HepG2 (cell line): ENCODE results near the gene CRKL. TPM values are rescaled to one million over a fixed set of nuclear protein-coding genes. Genes with fewer than 3 reads are reported as not detected.

Source experiments
- AGO1 ChIP-seq: fragments of 200-400 bp; formaldehyde crosslinking; IDR thresholded peaks from 2 replicates; pipeline ENCODE4 v1.6.1; 2017; ENCODE audit warnings: mild to moderate bottlenecking, low read depth, low read length, moderate library complexity; ENCODE audit not compliant: poor library complexity, severe bottlenecking
- ELF4 ChIP-seq: sonication (generic); formaldehyde crosslinking; IDR thresholded peaks from 2 replicates; pipeline ENCODE4 v1.5.0; 2020; ENCODE audit warnings: missing genetic modification reagents, mild to moderate bottlenecking, moderate library complexity, borderline replicate concordance
- EP300 ChIP-seq, 3 experiments: sonication (generic) in 1 of 3; formaldehyde crosslinking in 1 of 3; IDR thresholded peaks; 2 replicates each; pipeline versions ENCODE4 v1.5.1 to v1.6.1; 2011 to 2020; ENCODE audit warnings: low read depth in 2 of 3, low read length in 2 of 3, borderline replicate concordance in 1 of 3, improper control_type of control experiment in 1 of 3, mild to moderate bottlenecking in 1 of 3, missing genetic modification reagents in 1 of 3, moderate library complexity in 1 of 3
- FOXA3 ChIP-seq: IDR thresholded peaks from 2 replicates; pipeline ENCODE4 v1.6.1; 2016; ENCODE audit warnings: missing genetic modification reagents, missing compliant biosample characterization
- GABPA ChIP-seq, 2 experiments: IDR thresholded peaks; 2 replicates each; pipeline ENCODE4 v1.6.1; 2011 to 2016; ENCODE audit warnings: low read depth in 2 of 2, low read length in 1 of 2, missing biosample characterization in 1 of 2, missing genetic modification characterization in 1 of 2
- GABPB1 ChIP-seq: IDR thresholded peaks from 2 replicates; pipeline ENCODE4 v1.6.1; 2016; ENCODE audit warnings: mild to moderate bottlenecking, missing genetic modification reagents, moderate library complexity, missing compliant biosample characterization
- HNRNPLL ChIP-seq: fragments of 200-400 bp; formaldehyde crosslinking; IDR thresholded peaks from 2 replicates; pipeline ENCODE4 v1.6.1; 2017; ENCODE audit warnings: mild to moderate bottlenecking, low read depth, low read length; ENCODE audit not compliant: poor library complexity, severe bottlenecking
- KMT2A ChIP-seq: sonication (generic); formaldehyde crosslinking; IDR thresholded peaks from 2 replicates; pipeline ENCODE4 v1.4.0; 2020; ENCODE audit warnings: missing genetic modification reagents
- MEIS2 ChIP-seq: sonication (generic); formaldehyde crosslinking; IDR thresholded peaks from 2 replicates; pipeline ENCODE4 v1.9.0; 2021; ENCODE audit warnings: mild to moderate bottlenecking, missing genetic modification reagents
- NFE2 ChIP-seq: sonication (generic); formaldehyde crosslinking; IDR thresholded peaks from 2 replicates; pipeline ENCODE4 v1.4.0; 2020; ENCODE audit warnings: missing genetic modification reagents
- NKX3-1 ChIP-seq: sonication (generic); formaldehyde crosslinking; IDR thresholded peaks from 2 replicates; pipeline ENCODE4 v1.5.0; 2020; ENCODE audit warnings: missing genetic modification reagents
- PHF20 ChIP-seq: sonication (generic); formaldehyde crosslinking; IDR thresholded peaks from 2 replicates; pipeline ENCODE4 v1.5.0; 2020; ENCODE audit warnings: mild to moderate bottlenecking, missing genetic modification reagents
- SALL2 ChIP-seq: sonication (generic); formaldehyde crosslinking; IDR thresholded peaks from 2 replicates; pipeline ENCODE4 v1.8.1; 2023; ENCODE audit warnings: mild to moderate bottlenecking, missing genetic modification reagents, inconsistent platforms
- SMAD1 ChIP-seq: sonication (generic); formaldehyde crosslinking; IDR thresholded peaks from 2 replicates; pipeline ENCODE4 v1.4.0; 2020; ENCODE audit warnings: missing genetic modification reagents, low read depth, mild to moderate bottlenecking, borderline replicate concordance
- TRIM24 ChIP-seq: sonication (generic); formaldehyde crosslinking; IDR thresholded peaks from 2 replicates; pipeline ENCODE4 v1.8.0; 2022; ENCODE audit warnings: mild to moderate bottlenecking, missing genetic modification reagents
- ZFX ChIP-seq: sonication (generic); formaldehyde crosslinking; IDR thresholded peaks from 2 replicates; pipeline ENCODE4 v1.4.0; 2020; ENCODE audit warnings: mild to moderate bottlenecking, low read depth, missing genetic modification reagents, moderate library complexity
- ZNF337 ChIP-seq: sonication (generic); formaldehyde crosslinking; IDR thresholded peaks from 2 replicates; pipeline ENCODE4 v1.5.1; 2020; ENCODE audit warnings: missing genetic modification reagents, low read depth, mild to moderate bottlenecking, borderline replicate concordance
- ZNF598 ChIP-seq: sonication (generic); formaldehyde crosslinking; IDR thresholded peaks from 2 replicates; pipeline ENCODE4 v1.5.1; 2020; ENCODE audit warnings: mild to moderate bottlenecking, missing genetic modification reagents, borderline replicate concordance
- ZSCAN29 ChIP-seq: sonication (generic); formaldehyde crosslinking; conservative IDR thresholded peaks from 2 replicates; pipeline ENCODE4 v1.4.0; 2020; ENCODE audit warnings: mild to moderate bottlenecking, missing genetic modification reagents
- polyA plus RNA-seq, 8 experiments: library from polyadenylated mRNA; depleted of rRNA in 3 of 8; stranded (reverse) in 7 of 8; unstranded in 1 of 8; fragments of >200 nt; fragmentation: Illumina TruSeq in 4 of 8; extraction: Trizol in 4 of 8; gene quantifications; 2 replicates each; pipeline versions ENCODE4 v1.2.1 to v1.2.3, GENCODE V29; 2011 to 2016; ENCODE audit warnings: low read depth in 4 of 8, missing spikeins in 1 of 8, mixed read lengths in 1 of 8; ENCODE audit not compliant: insufficient read depth in 1 of 8
- total RNA-seq, 5 experiments: library from RNA; depleted of rRNA; stranded (reverse); fragments of >200 nt; fragmentation: Illumina TruSeq; extraction: Trizol; gene quantifications; 2 replicates each; pipeline ENCODE4 v1.2.3, GENCODE V29; 2016; ENCODE audit warnings: low read depth in 1 of 5
- TF ChIP-seq, protein P1 (sequence below): sonication (generic); formaldehyde crosslinking; IDR thresholded peaks from 2 replicates; pipeline ENCODE4 v1.8.0; 2022; ENCODE audit warnings: missing genetic modification reagents, mild to moderate bottlenecking, borderline replicate concordance
- TF ChIP-seq, protein P2 (sequence below): sonication (generic); formaldehyde crosslinking; IDR thresholded peaks from 2 replicates; pipeline ENCODE4 v1.4.0; 2020; ENCODE audit warnings: missing genetic modification reagents, borderline replicate concordance

CRKL gene
- total and polyA plus RNA-seq, 2 of the 13 experiments (the other 11 are each of a cell fraction or from before 2014, with no cell fraction given): 37.4 to 60.6 TPM

DNA sequence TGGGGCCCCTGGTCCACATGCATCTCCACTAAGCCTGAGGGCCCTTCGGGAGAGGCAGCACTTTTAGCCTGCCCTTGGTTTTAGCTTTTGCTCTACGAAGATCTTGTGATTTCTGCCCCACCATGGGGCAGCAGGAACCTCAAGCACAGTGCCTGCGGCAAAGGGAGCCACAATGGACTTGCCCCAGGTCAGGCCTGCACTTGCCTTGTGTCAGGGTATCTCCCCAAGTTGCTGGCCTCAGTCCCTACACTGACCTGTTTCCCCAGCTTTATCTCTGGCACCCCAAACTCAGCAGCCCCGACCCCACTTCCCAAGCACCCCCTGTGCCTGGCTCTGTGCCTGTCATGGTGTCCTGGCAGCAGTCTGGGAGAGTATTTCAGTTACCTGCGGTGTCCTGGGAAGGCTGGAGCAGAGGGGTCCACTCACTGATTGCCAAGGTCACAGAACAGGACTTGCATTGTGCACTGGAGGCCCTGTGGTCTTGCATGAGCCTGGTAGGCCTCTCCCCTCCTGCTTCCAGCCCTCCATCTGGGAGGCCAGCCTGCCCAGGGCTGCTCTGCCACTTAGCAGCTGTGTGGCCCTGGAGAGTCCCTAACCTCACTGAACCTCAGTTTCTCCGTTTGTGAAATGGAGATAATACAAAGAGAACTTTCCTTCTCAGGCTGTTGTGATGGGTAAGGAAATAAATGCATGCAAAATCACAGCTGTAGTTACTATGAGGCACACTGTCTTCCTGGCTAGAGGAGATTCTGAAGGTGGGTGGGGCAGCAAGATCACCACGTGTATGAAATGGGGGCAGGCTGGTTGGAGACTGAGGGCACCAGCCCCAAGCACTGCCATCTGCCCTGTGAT is 46.2 kb downstream of the CRKL start (continued):
- no peak for TF ChIP-seq ZNF337 (CRISPR knock-in tag)
- no peak for TF ChIP-seq ELF4 (CRISPR knock-in tag)
- no peak; the same call in 1 of the 2 replicates for TF ChIP-seq KMT2A (CRISPR knock-in tag)
- no peak for TF ChIP-seq GABPA (IDR thresholded peaks at IDR 0.05; ENCODE audit: low read depth, low read length)
- no peak for TF ChIP-seq GABPA (CRISPR knock-in tag; IDR thresholded peaks at IDR 0.05; ENCODE audit: low read depth)
- TF ChIP-seq, protein P1, sequence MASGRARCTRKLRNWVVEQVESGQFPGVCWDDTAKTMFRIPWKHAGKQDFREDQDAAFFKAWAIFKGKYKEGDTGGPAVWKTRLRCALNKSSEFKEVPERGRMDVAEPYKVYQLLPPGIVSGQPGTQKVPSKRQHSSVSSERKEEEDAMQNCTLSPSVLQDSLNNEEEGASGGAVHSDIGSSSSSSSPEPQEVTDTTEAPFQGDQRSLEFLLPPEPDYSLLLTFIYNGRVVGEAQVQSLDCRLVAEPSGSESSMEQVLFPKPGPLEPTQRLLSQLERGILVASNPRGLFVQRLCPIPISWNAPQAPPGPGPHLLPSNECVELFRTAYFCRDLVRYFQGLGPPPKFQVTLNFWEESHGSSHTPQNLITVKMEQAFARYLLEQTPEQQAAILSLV (CRISPR knock-in tag): peak; percentile 35; the same call in 1 of the 2 replicates
- no peak for TF ChIP-seq NFE2 (CRISPR knock-in tag)
- no peak for TF ChIP-seq PHF20 (CRISPR knock-in tag)
- TF ChIP-seq FOXA3 (CRISPR knock-in tag): peak; percentile 41; the same call in 1 of the 2 replicates
- no peak; the same call in 1 of the 2 replicates for TF ChIP-seq MEIS2 (CRISPR knock-in tag)
- TF ChIP-seq SMAD1 (CRISPR knock-in tag): 0 out of 2 replicates have a peak, but pooled peaks have one; percentile 70
- TF ChIP-seq EP300 (IDR thresholded peaks at IDR 0.05; ENCODE audit: low read depth in 2 of 2, low read length in 2 of 2): peak in 1 of 2 experiments; percentile 57; a peak in 1 of 4 replicates
- no peak; the same call in 1 of the 2 replicates for TF ChIP-seq EP300 (CRISPR knock-in tag; IDR thresholded peaks at IDR 0.05; ENCODE audit: borderline replicate concordance)
- TF ChIP-seq ZNF598: peak; percentile 31; the same call in 1 of the 2 replicates
- no peak for TF ChIP-seq TRIM24 (CRISPR knock-in tag)
- peak; percentile 65; the same call in 1 of the 2 replicates for TF ChIP-seq ZSCAN29 (CRISPR knock-in tag)
- peak; percentile 29; the same call in 1 of the 2 replicates for TF ChIP-seq GABPB1
- TF ChIP-seq NKX3-1 (CRISPR knock-in tag): no peak
- peak; percentile 45 for TF ChIP-seq SALL2 (CRISPR knock-in tag)
- peak; percentile 97 for TF ChIP-seq ZFX (CRISPR knock-in tag)
- TF ChIP-seq AGO1: no peak
- no peak for TF ChIP-seq HNRNPLL
- TF ChIP-seq, protein P2, sequence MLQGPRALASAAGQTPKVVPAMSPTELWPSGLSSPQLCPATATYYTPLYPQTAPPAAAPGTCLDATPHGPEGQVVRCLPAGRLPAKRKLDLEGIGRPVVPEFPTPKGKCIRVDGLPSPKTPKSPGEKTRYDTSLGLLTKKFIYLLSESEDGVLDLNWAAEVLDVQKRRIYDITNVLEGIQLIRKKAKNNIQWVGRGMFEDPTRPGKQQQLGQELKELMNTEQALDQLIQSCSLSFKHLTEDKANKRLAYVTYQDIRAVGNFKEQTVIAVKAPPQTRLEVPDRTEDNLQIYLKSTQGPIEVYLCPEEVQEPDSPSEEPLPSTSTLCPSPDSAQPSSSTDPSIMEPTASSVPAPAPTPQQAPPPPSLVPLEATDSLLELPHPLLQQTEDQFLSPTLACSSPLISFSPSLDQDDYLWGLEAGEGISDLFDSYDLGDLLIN (CRISPR knock-in tag): no peak
